ENCODE measurements around the gene DLGAP3.

Gene DLGAP3

GRCh38 chr1:34863501-34863900, 65.9 kb downstream of the DLGAP3 start:
- no peak overlapping the region for H3K27ac ChIP-seq (ENCODE audit: low read length)
- peaks cover 5% of the 10 kb centered on the region for H3K27me3 ChIP-seq (ENCODE audit: insufficient read depth, low read length, poor library complexity)
- no peak overlapping the region for H3K9ac ChIP-seq (ENCODE audit: low read depth, low read length)
- peaks cover 19% of the 10 kb centered on the region for H3K79me2 ChIP-seq (ENCODE audit: insufficient read depth, low read length)
- peaks cover 5% of the 10 kb centered on the region; the same call in 1 of the 2 replicates for H3K36me3 ChIP-seq (ENCODE audit: insufficient read depth, low read length)
- no peaks in the 10 kb centered on the region for H3K9me3 ChIP-seq (ENCODE audit: insufficient read depth, low read length, severe bottlenecking)
- no peak overlapping the region for H2AFZ ChIP-seq (ENCODE audit: low read depth, low read length)
- no peak overlapping the region for H3K4me3 ChIP-seq (ENCODE audit: low read depth in 1 of 2, low read length in 2 of 2)
- no peak overlapping the region for H3K4me2 ChIP-seq (ENCODE audit: insufficient read depth, low read length)
- ATAC-seq (ENCODE audit: insufficient read depth, low read depth) (no peak), DNase-seq (no peak)
- peaks cover 22% of the 10 kb centered on the region for H3K4me1 ChIP-seq (ENCODE audit: insufficient read depth, low read length)
- TF ChIP-seq CTCF (IDR thresholded peaks at IDR 0.05; ENCODE audit: borderline replicate concordance, extremely low read depth, low read length, poor library complexity, severe bottlenecking) (no peak), EZH2 (IDR thresholded peaks at IDR 0.05; ENCODE audit: borderline replicate concordance, low read depth, low read length, severe bottlenecking) (no peak)
- H4K20me1 ChIP-seq (ENCODE audit: insufficient read depth, low read length) = no peaks in the 10 kb centered on the region

GRCh38 chr1:34859446-34860200, 69.8 kb downstream of the DLGAP3 start, which contains the start of gene SMIM12:
Gene SMIM12 (minus strand): TSS chr1:34859749. CDS start chr1:34855977, 3,772 bp downstream.
- peak within 1 kb of the TSS; percentile 79 to 93 for H3K4me3 ChIP-seq (ENCODE audit: low read depth in 1 of 2, low read length in 2 of 2)
- peak within 1 kb of the TSS; percentile 86 for H3K9ac ChIP-seq (ENCODE audit: low read depth, low read length)
- peaks cover 42% of the 10 kb centered on the region for H3K79me2 ChIP-seq (ENCODE audit: insufficient read depth, low read length)
- peak; percentile 92 for DNase-seq
- ATAC-seq (ENCODE audit: insufficient read depth, low read depth) = peak; percentile 99
- no peaks in the 10 kb centered on the region for H3K9me3 ChIP-seq (ENCODE audit: insufficient read depth, low read length, severe bottlenecking)
- peaks cover 12% of the 10 kb centered on the region; the same call in 1 of the 2 replicates for H4K20me1 ChIP-seq (ENCODE audit: insufficient read depth, low read length)
- peak within 1 kb of the TSS; percentile 78 for H3K27ac ChIP-seq (ENCODE audit: low read length)
- peak within 1 kb of the TSS; percentile 90 for H3K4me2 ChIP-seq (ENCODE audit: insufficient read depth, low read length)
- H2AFZ ChIP-seq (ENCODE audit: low read depth, low read length) = peak within 1 kb of the TSS; percentile 91
- no peaks in the 10 kb centered on the region for H3K27me3 ChIP-seq (ENCODE audit: insufficient read depth, low read length, poor library complexity)
- H3K36me3 ChIP-seq (ENCODE audit: insufficient read depth, low read length) = peaks cover 23% of the 10 kb centered on the region
- peaks cover 26% of the 10 kb centered on the region for H3K4me1 ChIP-seq (ENCODE audit: insufficient read depth, low read length)
- TF ChIP-seq CTCF (IDR thresholded peaks at IDR 0.05; ENCODE audit: borderline replicate concordance, extremely low read depth, low read length, poor library complexity, severe bottlenecking) = peak; percentile 91
- no peak for TF ChIP-seq EZH2 (IDR thresholded peaks at IDR 0.05; ENCODE audit: borderline replicate concordance, low read depth, low read length, severe bottlenecking)

- Histone ChIP-seq H3K4me3 (ENCODE audit: low read depth in 1 of 2, low read length in 2 of 2) (peak overlapping the region; percentile 79 to 93), H3K27ac (ENCODE audit: low read length) (peak overlapping the region; percentile 78), H3K9me3 (ENCODE audit: insufficient read depth, low read length, severe bottlenecking) (no peaks in the 10 kb centered on the region), H4K20me1 (ENCODE audit: insufficient read depth, low read length) (peaks cover 12% of the 10 kb centered on the region; the same call in 1 of the 2 replicates), H3K9ac (ENCODE audit: low read depth, low read length) (peak overlapping the region; percentile 86), H3K27me3 (ENCODE audit: insufficient read depth, low read length, poor library complexity) (no peaks in the 10 kb centered on the region), H3K4me1 (ENCODE audit: insufficient read depth, low read length) (peaks cover 26% of the 10 kb centered on the region), H3K36me3 (ENCODE audit: insufficient read depth, low read length) (peaks cover 30% of the 10 kb centered on the region), H3K4me2 (ENCODE audit: insufficient read depth, low read length) (peak overlapping the region; percentile 90), H2AFZ (ENCODE audit: low read depth, low read length) (peak overlapping the region; percentile 91), H3K79me2 (ENCODE audit: insufficient read depth, low read length) (peaks cover 42% of the 10 kb centered on the region)
- ATAC-seq (ENCODE audit: insufficient read depth, low read depth) (0 out of 3 replicates have a peak, but pooled peaks have one; percentile 6), DNase-seq (peak; percentile 8)
- TF ChIP-seq CTCF (IDR thresholded peaks at IDR 0.05; ENCODE audit: borderline replicate concordance, extremely low read depth, low read length, poor library complexity, severe bottlenecking) (no peak), EZH2 (IDR thresholded peaks at IDR 0.05; ENCODE audit: borderline replicate concordance, low read depth, low read length, severe bottlenecking) (no peak)
Observed at GRCh38 chr1:34858901-34859445, 70.5 kb downstream of the DLGAP3 start.
